C4-2B (cell line): Measurements from ENCODE around the gene SLC2A11.

Source experiments
- ZFX ChIP-seq: fragments of 450-650 bp; IDR thresholded peaks from 2 replicates; pipeline ENCODE4 v1.6.1; 2017
- TF ChIP-seq, protein P1 (sequence below): fragments of 450-650 bp; conservative IDR thresholded peaks from 2 replicates; pipeline ENCODE4 v1.5.1; 2017; ENCODE audit warnings: mild to moderate bottlenecking

DNA sequence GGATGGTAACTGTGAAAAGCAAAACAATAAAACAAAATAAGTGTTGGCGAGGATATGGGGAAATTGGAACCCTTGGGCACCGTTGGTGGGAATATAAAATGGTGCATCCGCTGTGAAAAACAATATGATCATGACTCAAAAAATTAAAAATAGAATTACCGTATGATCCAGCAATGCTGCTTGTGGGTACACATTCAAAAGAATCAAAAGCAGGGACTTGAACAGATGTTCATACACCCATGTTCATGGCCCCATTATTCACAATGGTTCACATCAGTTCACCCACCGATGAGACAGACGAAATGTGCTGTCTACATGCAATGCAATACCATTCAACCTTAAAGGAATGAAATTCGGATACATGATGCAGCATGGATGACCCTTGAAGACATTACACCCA, 17.6 kb upstream of the SLC2A11 start:
- TF ChIP-seq, protein P1, sequence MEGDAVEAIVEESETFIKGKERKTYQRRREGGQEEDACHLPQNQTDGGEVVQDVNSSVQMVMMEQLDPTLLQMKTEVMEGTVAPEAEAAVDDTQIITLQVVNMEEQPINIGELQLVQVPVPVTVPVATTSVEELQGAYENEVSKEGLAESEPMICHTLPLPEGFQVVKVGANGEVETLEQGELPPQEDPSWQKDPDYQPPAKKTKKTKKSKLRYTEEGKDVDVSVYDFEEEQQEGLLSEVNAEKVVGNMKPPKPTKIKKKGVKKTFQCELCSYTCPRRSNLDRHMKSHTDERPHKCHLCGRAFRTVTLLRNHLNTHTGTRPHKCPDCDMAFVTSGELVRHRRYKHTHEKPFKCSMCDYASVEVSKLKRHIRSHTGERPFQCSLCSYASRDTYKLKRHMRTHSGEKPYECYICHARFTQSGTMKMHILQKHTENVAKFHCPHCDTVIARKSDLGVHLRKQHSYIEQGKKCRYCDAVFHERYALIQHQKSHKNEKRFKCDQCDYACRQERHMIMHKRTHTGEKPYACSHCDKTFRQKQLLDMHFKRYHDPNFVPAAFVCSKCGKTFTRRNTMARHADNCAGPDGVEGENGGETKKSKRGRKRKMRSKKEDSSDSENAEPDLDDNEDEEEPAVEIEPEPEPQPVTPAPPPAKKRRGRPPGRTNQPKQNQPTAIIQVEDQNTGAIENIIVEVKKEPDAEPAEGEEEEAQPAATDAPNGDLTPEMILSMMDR: no peak
- TF ChIP-seq ZFX: no peak
